HG03060 (cell line): ENCODE data around the gene EIF4E2.

Source experiments
- ATAC-seq: cut with Tn5 transposase; IDR thresholded peaks from one replicate; pipeline ENCODE4 v1.9.1; 2021; ENCODE audit warnings: low read depth, moderate number of reproducible peaks; ENCODE audit not compliant: unreplicated experiment

Gene EIF4E2

GRCh38 chr2:232535761-232536530, 14.5 kb upstream of the EIF4E2 start:
- ATAC-seq: no peak

GRCh38 chr2:232537079-232537478, 13.4 kb upstream of the EIF4E2 start:
- ATAC-seq: no peak

GRCh38 chr2:232537499-232537898, 13.0 kb upstream of the EIF4E2 start:
- ATAC-seq: no peak

GRCh38 chr2:232538671-232539070, 11.8 kb upstream of the EIF4E2 start:
- no peak for ATAC-seq

GRCh38 chr2:232539298-232540231, 10.9 kb upstream of the EIF4E2 start, which contains the start of gene CHRNG:
CHRNG (plus strand) TSS chr2:232539692; CDS start chr2:232539748, 56 bp downstream.
- no peak for ATAC-seq

GRCh38 chr2:232540441-232541041, 9.9 kb upstream of the EIF4E2 start:
- no peak for ATAC-seq

GRCh38 chr2:232541195-232541960, 9.1 kb upstream of the EIF4E2 start:
- no peak for ATAC-seq

GRCh38 chr2:232541961-232542714, 8.4 kb upstream of the EIF4E2 start:
- ATAC-seq: no peak

GRCh38 chr2:232542715-232543467, 7.6 kb upstream of the EIF4E2 start:
- ATAC-seq: no peak

GRCh38 chr2:232543491-232543890, 7.0 kb upstream of the EIF4E2 start:
- ATAC-seq: no peak

- ATAC-seq: no peak
Measured at GRCh38 chr2:232543928-232544631, 6.4 kb upstream of the EIF4E2 start.

- no peak for ATAC-seq
Measured at GRCh38 chr2:232544674-232545073, 5.8 kb upstream of the EIF4E2 start.

- ATAC-seq: no peak
Measured at GRCh38 chr2:232545511-232546375, 4.7 kb upstream of the EIF4E2 start.

GRCh38 chr2:232547991-232548390, 2.5 kb upstream of the EIF4E2 start:
- no peak for ATAC-seq

- no peak for ATAC-seq
Measured at GRCh38 chr2:232549655-232550353, 685 bp upstream of the EIF4E2 start.

- ATAC-seq: no peak
Measured at GRCh38 chr2:232551250-232551638, 755 bp downstream of the EIF4E2 start.

- no peak for ATAC-seq
Measured at GRCh38 chr2:232551776-232552175, 1.3 kb downstream of the EIF4E2 start.
